ENCODE data around the gene LMO7.
"Not testable (repeated sequence)": the region's sequence is repeated elsewhere in the genome, so short reads cannot be mapped to it uniquely, and the experiment has no call there.

LMO7 gene

DNA sequence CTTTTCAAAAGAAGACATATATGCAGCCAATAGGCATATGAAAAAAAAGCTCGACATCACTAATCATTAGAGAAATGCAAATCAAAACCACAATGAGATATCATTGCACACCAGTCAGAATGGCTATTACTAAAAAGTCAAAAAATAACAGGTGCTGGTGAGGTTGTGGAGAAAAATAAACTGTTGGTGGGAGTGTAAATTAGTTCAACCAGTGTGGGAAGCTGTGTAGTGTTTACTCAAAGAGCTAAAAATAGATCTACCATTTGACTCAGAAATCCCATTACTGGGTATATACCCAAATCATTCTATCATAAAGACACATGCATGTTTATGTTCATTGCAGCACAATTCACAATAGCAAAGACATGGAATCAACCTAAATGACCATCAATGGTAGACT, 106.9 kb downstream of the LMO7 start:
- DNase-seq (ENCODE audit: low read depth), result not testable (repeated sequence)

DNA sequence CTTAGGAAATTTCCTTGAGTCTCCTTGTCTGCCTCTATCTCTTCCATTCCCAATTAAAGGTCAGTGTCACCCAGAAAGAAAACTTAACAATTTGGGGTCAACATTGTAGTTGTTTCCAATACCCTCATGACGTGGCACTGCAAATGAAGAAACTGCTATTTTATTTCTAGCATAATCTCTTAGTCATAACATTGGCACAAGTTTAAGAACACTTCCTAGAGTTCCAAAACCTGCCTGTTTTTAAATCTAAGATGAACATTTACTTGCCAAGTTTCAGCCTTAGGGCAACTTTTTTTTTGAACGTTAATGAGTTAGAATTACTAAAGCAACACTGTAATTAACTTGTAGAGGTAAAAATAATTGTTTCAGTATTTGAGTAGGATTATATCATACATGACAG, 108.0 kb downstream of the LMO7 start:
- no peak for DNase-seq (ENCODE audit: low read depth)

DNA sequence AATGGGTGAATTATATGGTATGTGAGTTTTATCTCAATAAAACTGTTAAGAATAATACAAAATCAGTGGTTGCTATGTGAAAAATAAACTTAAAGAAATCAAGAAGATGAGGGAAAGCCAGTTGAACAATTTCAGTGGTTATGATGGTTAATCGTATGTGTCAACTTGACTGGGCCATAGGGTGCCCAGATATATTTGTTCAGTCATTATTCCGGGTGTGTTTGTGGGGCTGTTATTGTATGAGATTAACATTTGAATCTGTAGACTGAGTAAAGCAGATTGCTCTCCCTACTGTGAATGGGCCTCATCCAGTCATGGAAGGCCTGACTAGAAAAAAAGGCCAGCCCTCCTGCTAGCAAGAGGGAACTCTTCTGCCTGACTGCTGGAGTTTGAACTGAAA, 109.3 kb downstream of the LMO7 start:
- DNase-seq (ENCODE audit: low read depth), result no peak

DNA sequence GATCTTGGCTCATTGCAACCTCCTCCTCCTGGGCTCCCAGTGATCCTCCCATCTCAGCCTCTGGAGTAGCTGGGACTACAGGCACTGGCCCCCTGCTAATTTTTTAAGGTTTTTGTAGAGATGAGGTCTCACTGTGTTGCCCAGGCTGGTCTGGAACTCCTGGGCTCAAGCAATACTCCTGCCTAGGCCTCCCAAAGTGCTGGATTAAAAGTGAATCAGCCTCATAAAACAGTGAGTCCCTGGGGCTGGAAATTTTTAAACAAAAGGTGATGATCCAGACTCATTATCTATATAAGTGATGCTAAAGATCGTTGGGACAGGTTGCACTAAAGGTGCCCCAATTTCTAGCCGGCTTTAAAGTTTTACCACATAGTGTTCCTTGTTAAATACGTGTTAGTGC, 112.7 kb downstream of the LMO7 start:
- DNase-seq (ENCODE audit: low read depth), result no peak

DNA sequence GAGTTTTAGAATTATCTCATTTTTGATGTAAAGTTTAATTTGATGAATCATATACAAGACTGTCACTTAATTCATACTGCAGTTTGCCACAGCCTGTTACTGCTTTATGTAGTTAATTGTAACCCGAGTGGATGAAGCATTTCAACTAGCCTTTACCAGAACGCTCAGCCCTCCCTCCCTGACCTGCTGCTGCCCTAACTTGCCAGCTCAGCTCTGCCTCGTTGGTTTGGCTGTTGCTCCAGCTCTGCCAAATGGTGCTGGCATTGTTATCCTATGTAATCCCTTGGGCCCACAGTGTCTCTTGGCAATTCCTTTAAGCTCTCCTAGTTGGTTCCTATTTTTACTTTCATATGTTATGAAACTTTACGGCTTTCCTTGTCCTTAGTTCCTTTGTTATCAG, 113.3 kb downstream of the LMO7 start:
- no peak for DNase-seq (ENCODE audit: low read depth)

DNA sequence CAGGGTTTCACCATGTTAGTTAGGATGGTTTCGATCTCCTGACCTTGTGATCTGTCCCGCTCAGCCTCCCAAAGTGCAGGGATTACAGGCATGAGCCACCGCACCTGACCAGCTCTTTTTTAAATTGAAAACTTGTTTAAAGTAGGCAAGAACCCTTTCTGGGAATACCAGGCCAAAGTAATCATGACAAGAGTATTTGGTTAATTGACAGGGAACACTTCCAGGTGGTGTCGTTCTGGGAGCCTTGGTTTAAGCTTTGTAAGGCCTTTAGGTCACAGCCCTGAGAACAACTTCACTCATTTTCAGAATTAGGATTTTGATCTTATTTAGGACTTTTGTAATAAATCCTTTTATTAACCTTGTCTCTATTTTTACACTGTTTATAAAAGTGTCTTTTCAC, 115.2 kb downstream of the LMO7 start:
- no peak for DNase-seq (ENCODE audit: low read depth)

DNA sequence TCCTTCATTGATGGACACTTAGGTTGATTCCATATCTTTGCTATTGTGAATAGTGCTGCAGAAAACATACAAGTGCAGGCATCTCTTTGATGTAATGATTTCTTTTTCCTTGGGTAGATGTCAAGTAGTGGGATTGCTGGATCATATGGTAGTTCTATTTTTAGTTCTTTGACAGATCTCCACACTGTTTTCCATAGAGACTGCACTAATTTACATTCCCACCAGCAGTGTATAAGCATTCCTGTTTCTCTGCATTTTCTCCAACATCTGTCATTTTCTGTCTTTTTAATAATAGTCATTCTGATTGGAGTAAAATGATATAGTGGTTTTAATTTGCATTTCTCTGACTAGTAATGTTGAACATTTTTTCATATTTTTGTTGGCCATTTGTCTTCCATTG, 116.7 kb downstream of the LMO7 start:
- DNase-seq (ENCODE audit: low read depth), result no peak

DNA sequence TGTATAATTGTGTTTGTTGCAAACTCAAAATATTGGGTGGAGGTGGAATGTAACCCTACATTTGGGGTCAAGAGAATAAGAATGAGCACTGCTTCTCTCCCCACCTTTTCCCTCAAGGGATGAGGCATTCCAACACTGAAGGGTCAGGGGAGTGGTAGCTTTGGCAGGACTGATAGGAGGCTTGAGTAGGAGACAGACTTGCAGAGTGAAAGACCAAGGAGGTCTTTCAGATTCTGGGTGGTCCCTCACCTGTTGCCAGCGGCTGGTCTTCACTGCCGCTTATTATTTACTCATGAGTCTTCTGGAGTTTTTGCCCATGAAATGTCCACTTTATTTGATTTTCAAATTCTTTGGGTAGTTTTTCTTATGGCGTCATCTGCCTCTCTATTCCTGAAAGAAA, 118.8 kb downstream of the LMO7 start:
- DNase-seq (ENCODE audit: low read depth), result no peak

DNA sequence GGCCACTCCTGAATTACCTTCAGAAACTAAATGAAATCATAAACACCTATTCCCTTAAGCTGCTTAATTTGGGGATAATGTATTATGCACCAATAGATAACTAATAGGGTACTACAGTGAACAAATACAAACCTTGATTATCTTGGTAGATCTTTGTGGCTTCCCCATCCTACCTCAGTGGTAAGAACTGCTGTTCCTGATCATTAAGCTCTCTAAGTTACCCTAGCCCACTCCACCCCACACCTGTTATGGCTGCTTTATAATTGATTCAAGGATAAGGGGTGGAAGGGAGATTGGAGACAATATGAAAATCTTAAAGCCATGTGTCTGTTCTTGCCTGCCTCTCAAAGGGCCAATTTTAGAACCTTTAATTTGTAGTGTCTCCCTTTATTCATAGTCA, 121.2 kb downstream of the LMO7 start:
- no peak for DNase-seq (ENCODE audit: low read depth)

DNA sequence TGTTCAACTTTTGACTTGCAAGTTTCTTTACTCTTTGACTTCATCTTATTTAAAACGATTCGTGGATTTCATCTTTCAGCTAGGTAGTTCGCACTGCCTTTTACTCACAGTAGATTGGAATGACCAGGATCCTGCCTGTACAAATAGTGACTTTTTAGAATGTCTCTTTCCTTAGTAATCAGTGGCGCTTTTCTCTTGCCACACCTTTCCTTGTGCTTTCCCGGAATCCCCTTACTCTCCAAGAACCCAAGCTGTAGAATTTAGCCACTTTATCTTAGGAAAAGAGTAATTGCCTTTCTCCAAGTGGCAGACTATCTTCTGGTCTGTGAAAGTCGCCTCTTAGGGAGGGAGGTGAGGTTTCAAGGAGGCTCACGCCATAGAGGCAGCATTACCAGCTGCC, 123.4 kb downstream of the LMO7 start:
- DNase-seq (ENCODE audit: low read depth), result no peak

DNA sequence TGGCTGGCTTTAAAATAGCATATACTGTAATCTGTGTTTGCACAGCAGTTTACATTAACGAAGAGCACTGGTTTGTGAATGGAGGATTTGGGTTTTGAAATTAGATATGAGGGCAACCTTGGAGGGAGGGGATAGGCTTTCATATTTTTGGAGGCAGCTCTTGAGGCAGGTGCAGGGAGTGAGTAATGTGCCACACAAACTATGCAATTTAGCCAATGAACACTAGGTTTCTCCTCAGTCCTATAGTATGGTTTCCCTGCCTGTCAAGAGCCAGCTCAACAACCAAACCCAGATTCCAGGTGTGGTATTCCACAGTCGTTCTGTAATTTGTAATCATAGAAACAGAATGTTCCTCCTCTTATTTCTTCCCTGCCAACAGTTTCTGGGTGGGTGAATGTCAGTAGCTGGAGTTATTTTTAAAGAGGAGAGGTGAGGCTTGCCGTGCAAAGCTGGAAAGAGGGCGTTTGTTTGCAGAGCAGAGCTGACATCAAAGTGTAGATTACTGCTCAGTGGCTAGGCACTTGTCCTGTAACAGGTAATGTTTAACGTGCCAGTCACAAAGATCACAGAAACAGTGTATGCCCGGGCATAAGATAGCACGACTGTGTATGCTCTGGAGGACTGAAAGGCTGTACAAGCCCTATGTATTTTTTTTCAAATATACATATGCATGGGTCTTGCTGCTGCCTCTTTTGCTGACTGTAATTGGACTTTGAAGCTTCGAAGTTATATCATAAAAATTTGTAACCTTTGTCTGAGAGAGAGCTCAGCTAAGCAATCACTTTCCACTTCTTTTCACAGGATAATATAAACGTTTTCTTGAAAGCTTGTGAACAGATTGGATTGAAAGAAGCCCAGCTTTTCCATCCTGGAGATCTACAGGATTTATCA, 124.2 kb downstream of the LMO7 start:
- DNase-seq (ENCODE audit: low read depth), result no peak

DNA sequence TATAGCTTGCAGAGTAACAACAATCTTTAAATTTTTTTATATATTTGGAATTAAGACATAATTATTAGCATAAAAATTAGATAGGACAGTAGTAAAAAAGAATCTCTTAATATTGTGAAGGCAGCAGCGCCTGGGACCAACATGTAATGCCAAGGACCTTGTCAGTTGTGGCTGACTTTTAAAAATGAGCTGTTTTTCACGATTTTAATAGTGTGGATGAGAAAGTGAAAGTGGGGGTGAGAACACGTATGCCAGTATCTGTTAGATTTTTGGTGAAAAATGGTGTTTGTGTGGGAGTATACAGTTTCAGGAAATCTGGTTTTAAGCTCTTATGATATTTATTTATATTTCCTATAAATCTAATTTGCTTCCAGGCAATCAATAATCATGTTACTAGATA, 125.2 kb downstream of the LMO7 start:
- no peak for DNase-seq (ENCODE audit: low read depth)

DNA sequence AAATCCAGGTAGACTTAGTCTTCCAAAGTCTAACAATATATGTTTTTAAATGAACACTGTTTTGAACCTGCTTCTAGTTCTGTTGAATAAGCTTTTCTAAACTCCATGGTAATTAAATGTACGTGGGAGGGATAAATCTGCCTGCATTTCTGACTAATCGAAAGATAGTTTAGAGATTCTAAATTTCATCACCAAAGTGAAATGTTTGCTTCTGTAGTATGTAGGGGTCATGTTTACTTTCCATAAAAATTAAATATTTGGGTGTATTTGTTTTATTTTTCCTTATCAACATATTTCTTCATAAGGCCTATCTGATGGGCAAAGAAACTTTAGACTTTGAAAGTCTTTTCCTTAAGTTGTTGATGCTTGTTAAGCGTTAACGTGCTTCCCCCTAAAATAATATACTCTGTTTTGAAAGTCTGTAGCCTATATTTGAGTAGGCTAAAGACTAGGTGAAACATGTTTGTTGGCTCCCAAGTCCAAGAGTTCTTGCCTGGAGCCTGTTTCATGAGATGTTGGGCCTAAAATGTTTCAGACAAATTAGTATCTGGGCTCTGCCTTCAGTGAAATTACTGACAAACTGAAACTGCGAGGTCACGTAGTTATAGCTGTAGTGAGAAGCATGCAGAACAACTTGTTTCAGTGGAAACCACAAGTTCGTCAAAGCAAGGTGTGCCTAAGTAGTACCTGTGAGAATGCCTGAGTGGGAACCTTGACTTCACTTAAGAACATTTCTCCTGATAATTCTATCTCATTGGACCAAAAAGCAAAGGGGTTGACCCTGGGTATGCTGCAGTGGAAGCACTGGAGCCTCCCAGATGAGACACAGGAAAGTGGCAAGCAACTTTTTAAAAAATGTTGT, 126.2 kb downstream of the LMO7 start:
- no peak for DNase-seq (ENCODE audit: low read depth)

DNA sequence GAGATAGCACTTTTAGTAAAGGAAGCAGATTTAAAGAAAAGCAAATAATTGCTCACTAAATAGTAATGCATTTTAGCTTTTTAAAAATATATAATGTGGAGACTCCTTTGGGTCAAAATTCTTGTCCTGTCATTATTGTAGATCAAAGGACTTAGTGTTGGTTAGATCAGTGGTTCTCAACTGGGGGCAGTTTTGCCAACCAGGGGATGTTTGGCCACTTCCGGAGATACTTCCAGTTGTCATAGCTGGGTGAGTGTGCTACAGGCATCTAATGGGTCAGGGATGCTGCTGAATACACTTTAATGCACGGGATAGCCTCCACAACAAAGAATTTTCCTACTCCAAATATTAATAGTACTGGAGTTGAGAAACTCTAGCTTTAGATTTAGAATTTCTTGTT, 126.8 kb downstream of the LMO7 start:
- no peak for DNase-seq (ENCODE audit: low read depth)

DNA sequence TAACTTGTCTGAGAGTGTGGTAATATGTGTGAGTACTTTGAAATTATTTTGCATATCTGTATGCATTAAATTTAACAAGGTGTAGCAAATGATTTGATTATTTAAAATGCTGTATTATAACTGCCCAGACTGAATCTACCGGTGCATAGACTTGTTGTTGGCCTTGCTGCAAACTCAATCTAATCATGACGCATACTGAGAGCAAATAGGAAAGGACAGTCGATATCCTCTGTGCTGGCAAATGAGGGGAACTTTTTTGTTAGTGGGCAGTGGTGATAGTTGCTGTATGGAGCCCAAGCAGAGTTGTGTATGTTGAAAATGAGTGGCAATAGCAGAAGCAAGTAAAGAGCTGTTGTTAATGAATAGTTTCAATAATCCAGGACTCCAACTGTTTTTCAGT, 127.4 kb downstream of the LMO7 start:
- DNase-seq (ENCODE audit: low read depth), result no peak

DNA sequence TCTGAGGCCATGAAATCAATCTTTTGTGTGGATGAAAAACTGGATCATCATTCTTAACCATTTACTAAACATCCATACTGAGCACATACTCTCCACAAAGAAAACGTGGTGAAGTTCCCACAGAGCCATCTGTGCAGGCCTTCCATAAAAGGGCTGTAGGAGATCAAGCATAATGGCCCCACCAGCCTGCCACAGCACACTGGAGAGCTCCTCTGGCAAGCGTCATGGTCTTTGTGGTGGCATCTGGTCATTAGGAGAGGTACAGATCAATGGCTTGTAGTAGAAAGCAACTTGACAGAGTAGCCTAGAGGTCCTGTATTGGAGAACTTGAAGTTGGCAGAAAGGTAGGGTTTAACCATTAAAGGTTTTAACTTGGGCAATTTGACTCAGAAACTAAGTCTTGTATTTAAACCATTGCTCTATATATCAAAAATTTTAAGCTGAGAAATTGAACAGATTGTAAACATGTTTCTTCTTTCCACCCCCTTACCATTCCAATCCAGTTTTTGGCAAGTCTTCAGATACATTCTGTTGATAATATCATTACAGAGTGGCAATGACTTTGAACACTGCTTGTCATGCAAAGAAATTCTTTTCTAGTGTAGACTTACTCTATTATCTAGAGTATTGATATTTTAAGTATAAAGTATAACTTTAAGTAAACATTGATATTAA, 128.3 kb downstream of the LMO7 start:
- no peak for DNase-seq (ENCODE audit: low read depth)

DNA sequence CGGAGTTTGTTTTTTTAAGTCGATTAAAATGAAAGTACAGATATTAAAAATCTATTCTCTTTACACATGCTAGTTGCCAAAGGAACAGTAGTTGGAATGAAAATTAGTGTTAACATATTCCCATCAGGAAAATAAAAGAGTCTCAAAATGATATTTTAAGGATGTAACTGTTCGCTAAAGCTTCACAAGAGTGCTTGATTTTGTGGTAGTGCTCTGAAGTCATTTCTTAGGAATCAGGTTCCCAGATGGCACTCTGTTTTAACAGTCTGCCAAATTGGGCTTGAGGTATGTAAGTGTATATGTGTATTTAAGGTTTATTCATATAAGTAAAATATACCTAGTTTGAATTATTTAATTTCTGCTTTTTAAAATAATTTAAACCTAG, 128.8 kb downstream of the LMO7 start:
- DNase-seq (ENCODE audit: low read depth), result no peak

DNA sequence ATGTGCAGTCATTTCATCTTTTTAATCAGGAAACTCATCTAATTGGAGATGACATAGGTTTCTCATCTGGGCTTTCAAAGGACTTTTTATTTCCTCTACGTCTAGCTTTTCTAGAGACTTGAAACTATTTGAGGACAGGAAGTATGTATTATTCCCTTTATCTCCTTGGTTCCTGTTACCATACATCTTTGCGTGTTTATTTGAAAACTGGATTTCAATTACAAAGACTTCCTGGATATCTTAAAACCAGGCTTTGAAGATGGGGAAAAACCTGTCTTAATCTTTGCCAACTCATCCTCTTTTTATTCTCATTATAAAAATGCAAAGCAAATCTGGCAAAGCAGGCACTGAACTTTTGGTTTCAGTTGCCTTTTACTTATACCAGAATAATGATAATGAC, 130.5 kb downstream of the LMO7 start:
- DNase-seq (ENCODE audit: low read depth), result no peak

DNA sequence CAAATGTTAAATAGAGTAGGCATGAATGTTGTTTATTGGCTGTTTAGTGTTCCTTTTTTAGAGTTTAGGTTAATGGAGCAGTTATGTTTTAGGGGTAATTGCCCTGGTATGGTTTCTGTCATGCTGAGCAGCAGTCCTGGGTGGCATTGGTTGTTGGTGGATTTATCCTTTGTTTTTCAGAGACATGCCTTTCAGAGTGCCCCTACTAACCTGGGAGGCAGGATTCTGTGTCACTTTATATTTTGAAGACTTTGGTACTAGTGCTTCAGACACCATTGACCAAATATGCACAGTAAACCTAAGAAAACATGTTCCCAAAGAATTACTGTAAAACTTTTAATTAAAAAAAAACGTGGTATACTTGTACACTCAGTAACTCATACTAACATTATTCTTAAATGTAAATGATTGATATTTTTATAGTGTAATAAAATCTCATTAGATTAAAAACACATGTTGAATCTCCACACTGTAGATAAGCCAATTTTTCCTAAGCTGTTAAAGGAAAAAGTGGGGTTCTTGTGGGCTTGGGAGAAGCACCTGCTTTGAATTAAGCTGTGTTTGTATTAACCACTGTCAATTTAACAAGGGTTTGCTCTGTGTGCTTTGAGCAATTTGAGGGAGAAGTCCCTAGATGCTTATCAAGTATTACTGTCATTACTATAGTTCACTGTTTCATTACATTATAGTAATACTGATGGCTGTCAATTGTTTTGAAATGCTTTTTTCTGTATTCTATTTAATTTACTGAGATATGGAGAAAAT, 133.2 kb downstream of the LMO7 start:
- no peak for DNase-seq (ENCODE audit: low read depth)

DNA sequence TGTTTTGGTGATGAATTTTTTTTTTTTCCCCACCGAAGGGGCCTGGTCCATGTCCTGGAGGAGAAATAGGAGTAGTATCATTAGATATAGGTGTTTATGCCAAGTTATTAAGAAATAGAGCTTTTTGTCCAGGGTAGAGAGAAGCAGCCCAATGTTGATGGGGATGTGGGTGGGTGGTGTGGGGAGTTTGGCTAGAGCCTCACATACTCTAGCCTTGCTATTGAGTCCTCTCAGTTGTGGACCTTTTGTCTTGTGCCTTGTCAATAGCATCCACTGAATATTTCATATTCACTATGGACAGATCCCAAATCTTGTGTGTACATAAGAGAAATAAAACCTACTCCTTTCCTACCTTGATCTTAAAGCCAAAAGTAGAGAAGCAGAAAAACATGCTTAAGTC, 134.0 kb downstream of the LMO7 start:
- DNase-seq (ENCODE audit: low read depth), result no peak

DNA sequence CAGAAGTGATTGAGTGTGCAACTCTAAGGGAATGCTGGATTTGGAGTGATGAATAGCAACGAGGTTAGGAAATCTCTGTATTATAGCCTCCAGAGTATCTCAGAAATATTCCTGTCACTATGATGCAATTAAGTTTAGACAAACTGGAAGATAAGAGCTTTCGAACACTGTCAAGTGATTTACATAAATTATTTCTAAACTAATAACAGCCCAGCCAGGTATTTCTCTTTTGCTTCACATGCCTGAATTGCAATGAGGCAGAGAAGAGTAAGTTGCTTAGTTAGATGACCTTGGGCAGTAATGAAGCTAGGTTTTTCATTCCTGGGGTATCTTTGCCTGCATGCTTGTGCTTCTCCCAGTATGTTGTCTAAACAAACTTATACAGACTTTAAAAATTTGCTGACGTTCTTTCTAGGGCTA, 134.5 kb downstream of the LMO7 start:
- no peak for DNase-seq (ENCODE audit: low read depth)

DNA sequence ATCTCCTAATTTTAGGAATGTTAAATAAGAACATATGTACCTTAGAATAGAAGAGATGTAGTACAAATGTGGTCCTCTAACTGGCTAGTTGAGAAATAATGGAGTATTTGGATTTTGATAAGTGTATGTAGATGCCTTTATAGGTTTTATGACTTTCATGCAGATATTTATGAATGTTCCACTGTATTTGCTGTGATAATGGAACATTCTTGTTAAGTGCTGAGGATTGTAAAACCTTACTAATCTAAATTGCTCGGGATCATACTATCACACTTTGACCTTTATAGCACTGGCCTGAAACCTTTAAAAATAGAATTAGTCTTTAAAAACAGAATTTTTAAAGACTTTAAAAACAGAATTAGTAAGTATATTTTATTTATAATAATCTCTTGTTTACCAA, 135.1 kb downstream of the LMO7 start:
- no peak for DNase-seq (ENCODE audit: low read depth)
